ENCODE measurements around the gene XKR7.

- TF ChIP-seq REST (IDR thresholded peaks at IDR 0.05; ENCODE audit: low read depth, low read length) (no peak), ASH2L (IDR thresholded peaks at IDR 0.05; ENCODE audit: borderline replicate concordance, low read depth) (no peak), ZNF622 (IDR thresholded peaks at IDR 0.05) (no peak), POLR2A (IDR thresholded peaks at IDR 0.05; ENCODE audit: low read depth, low read length) (no peak), SUZ12 (IDR thresholded peaks at IDR 0.05; ENCODE audit: unreplicated experiment) (no peak), TAF1 (IDR thresholded peaks at IDR 0.05; ENCODE audit: borderline replicate concordance, low read depth, low read length) (no peak), ATF2 (IDR thresholded peaks at IDR 0.05; ENCODE audit: low read length) (no peak), POLR2AphosphoS5 (IDR thresholded peaks at IDR 0.05; ENCODE audit: low read length) (no peak), CTCF (IDR thresholded peaks at IDR 0.05 in 2 of 3, conservative IDR thresholded peaks at IDR 0.05 in 1 of 3; ENCODE audit: control insufficient read depth in 2 of 3, extremely low read depth in 1 of 3, insufficient read depth in 1 of 3, low read depth in 3 of 3, low read length in 3 of 3) (peak; percentile 76 to 99 (median 96)), TCF12 (IDR thresholded peaks at IDR 0.05; ENCODE audit: low read depth, low read length) (no peak)
- TF ChIP-seq, protein P1, sequence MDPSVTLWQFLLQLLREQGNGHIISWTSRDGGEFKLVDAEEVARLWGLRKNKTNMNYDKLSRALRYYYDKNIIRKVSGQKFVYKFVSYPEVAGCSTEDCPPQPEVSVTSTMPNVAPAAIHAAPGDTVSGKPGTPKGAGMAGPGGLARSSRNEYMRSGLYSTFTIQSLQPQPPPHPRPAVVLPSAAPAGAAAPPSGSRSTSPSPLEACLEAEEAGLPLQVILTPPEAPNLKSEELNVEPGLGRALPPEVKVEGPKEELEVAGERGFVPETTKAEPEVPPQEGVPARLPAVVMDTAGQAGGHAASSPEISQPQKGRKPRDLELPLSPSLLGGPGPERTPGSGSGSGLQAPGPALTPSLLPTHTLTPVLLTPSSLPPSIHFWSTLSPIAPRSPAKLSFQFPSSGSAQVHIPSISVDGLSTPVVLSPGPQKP (IDR thresholded peaks at IDR 0.05; ENCODE audit: low read depth, low read length) = no peak
- TF ChIP-seq, protein P2, sequence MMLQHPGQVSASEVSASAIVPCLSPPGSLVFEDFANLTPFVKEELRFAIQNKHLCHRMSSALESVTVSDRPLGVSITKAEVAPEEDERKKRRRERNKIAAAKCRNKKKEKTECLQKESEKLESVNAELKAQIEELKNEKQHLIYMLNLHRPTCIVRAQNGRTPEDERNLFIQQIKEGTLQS (IDR thresholded peaks at IDR 0.05; ENCODE audit: borderline replicate concordance, extremely low read depth, low read depth, low read length) = no peak
- TF ChIP-seq, protein P3, sequence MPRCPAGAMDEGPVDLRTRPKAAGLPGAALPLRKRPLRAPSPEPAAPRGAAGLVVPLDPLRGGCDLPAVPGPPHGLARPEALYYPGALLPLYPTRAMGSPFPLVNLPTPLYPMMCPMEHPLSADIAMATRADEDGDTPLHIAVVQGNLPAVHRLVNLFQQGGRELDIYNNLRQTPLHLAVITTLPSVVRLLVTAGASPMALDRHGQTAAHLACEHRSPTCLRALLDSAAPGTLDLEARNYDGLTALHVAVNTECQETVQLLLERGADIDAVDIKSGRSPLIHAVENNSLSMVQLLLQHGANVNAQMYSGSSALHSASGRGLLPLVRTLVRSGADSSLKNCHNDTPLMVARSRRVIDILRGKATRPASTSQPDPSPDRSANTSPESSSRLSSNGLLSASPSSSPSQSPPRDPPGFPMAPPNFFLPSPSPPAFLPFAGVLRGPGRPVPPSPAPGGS (IDR thresholded peaks at IDR 0.05; ENCODE audit: borderline replicate concordance, insufficient read depth, low read depth, low read length, poor library complexity, severe bottlenecking) = no peak
These were observed 63.3 kb downstream of the XKR7 start for GRCh38 chr20:32031007-32031958.

All from GM12878 (cell line).